GM12875 (cell line): ENCODE results near the gene C17orf75.
A peak's percentile ranks its signal among the peaks of the same experiment; 100 is the strongest.
"Not testable (repeated sequence)": the region's sequence is repeated elsewhere in the genome, so short reads cannot be mapped to it uniquely, and the experiment has no call there.

ENCODE experiments used
- H3K4me3 ChIP-seq: one replicate; pipeline ENCODE4 v1.5.1; 2011; ENCODE audit warnings: low read depth, low read length, control low read depth
- CTCF ChIP-seq: IDR thresholded peaks from 2 replicates; pipeline ENCODE4 v1.5.1; 2011; ENCODE audit warnings: low read depth, mild to moderate bottlenecking, control low read depth, inconsistent platforms, low read length, moderate library complexity, borderline replicate concordance; ENCODE audit not compliant: insufficient read depth

The C17orf75 gene

GRCh38 chr17:32327911-32328310 is 14.1 kb downstream of the C17orf75 start:
- no peak for TF ChIP-seq CTCF
- no peak overlapping the region for H3K4me3 ChIP-seq

- no peak overlapping the region for H3K4me3 ChIP-seq
- no peak for TF ChIP-seq CTCF
These were observed 18.0 kb downstream of the C17orf75 start for GRCh38 chr17:32323811-32324491.

- no peak overlapping the region for H3K4me3 ChIP-seq
- TF ChIP-seq CTCF: no peak
These were observed 18.9 kb downstream of the C17orf75 start for GRCh38 chr17:32323046-32323445.

GRCh38 chr17:32320847-32321246 is 21.1 kb downstream of the C17orf75 start:
- H3K4me3 ChIP-seq: no peak overlapping the region
- no peak for TF ChIP-seq CTCF

- not testable (repeated sequence) for H3K4me3 ChIP-seq
These were observed 21.9 kb downstream of the C17orf75 start for GRCh38 chr17:32320080-32320479.

GRCh38 chr17:32319548-32319905 is 22.4 kb downstream of the C17orf75 start:
- peak; percentile 98 for TF ChIP-seq CTCF
- H3K4me3 ChIP-seq: no peak overlapping the region

GRCh38 chr17:32318071-32318470 is 23.9 kb downstream of the C17orf75 start:
- H3K4me3 ChIP-seq: no peak overlapping the region
- no peak for TF ChIP-seq CTCF

GRCh38 chr17:32317353-32317752 is 24.6 kb downstream of the C17orf75 start:
- TF ChIP-seq CTCF: no peak

GRCh38 chr17:32316653-32317052 is 25.3 kb downstream of the C17orf75 start:
- H3K4me3 ChIP-seq: not testable (repeated sequence)

More at GRCh38 chr17:32317353-32317752, 24.6 kb downstream of the C17orf75 start:
- no peak overlapping the region for H3K4me3 ChIP-seq
